ENCODE results near the gene DNAJC4. TPM values are rescaled to one million over a fixed set of nuclear protein-coding genes. Genes with fewer than 3 reads are reported as not detected.

Gene DNAJC4
- total RNA-seq, 4 donors from 2014 or later: 10.9 to 48.6 (median 21.9) TPM

- H3K4me3 ChIP-seq (replicated peaks in 1 of 3): no peak overlapping the region
- peak overlapping the region in 2 of 3 donors; percentile 72 to 90 for H3K27ac ChIP-seq
- 90 to 93% methylated on average over 9 to 11 of the region's 12 CpGs for WGBS, 2 donors
- H3K27me3 ChIP-seq: no peaks in the 10 kb centered on the region
- TF ChIP-seq POLR2A (IDR thresholded peaks at IDR 0.05): no peak
- no peak for TF ChIP-seq CTCF (IDR thresholded peaks at IDR 0.05)
- H3K36me3 ChIP-seq: no peaks in the 10 kb centered on the region
- no peak for DNase-seq
- H3K4me1 ChIP-seq: peaks cover 47 to 65% of the 10 kb centered on the region in 2 donors
- intact Hi-C loops (cut with DNase I): no loop called here
- H3K9me3 ChIP-seq: no peaks in the 10 kb centered on the region
These were observed 1.1 kb upstream of the DNAJC4 start for GRCh38 chr11:64229090-64229743.

- intact Hi-C loops (cut with DNase I): no loop called here
- no peaks in the 10 kb centered on the region for H3K27me3 ChIP-seq
- no peaks in the 10 kb centered on the region for H3K9me3 ChIP-seq
- TF ChIP-seq CTCF (IDR thresholded peaks at IDR 0.05) (no peak), POLR2A (IDR thresholded peaks at IDR 0.05) (no peak)
- H3K4me3 ChIP-seq (replicated peaks in 1 of 3): peak overlapping the region in 1 of 3 donors; percentile 54
- no peak for DNase-seq
- H3K27ac ChIP-seq: peak overlapping the region; percentile 72 to 90 (median 79)
- H3K36me3 ChIP-seq: no peaks in the 10 kb centered on the region
- 26 to 40% methylated on average over 12 of the region's 13 CpGs for WGBS, 2 donors
- peaks cover 47 to 65% of the 10 kb centered on the region in 2 donors for H3K4me1 ChIP-seq
These were observed 591 bp upstream of the DNAJC4 start for GRCh38 chr11:64229744-64230170.

GRCh38 chr11:64230985-64231365 lies 627 bp downstream of the DNAJC4 start:
- no peaks in the 10 kb centered on the region for H3K27me3 ChIP-seq
- intact Hi-C loops (cut with DNase I): no loop called here
- 1 to 8% methylated on average over 8 of the region's 8 CpGs for WGBS, 2 donors
- H3K4me1 ChIP-seq: peaks cover 46 to 69% of the 10 kb centered on the region in 2 donors
- peak overlapping the region; percentile 54 to 83 (median 74) for H3K4me3 ChIP-seq (replicated peaks in 1 of 3)
- H3K27ac ChIP-seq: peak overlapping the region; percentile 72 to 90 (median 79)
- no peak for DNase-seq
- TF ChIP-seq CTCF (IDR thresholded peaks at IDR 0.05): no peak
- TF ChIP-seq POLR2A (IDR thresholded peaks at IDR 0.05): no peak
- no peaks in the 10 kb centered on the region for H3K36me3 ChIP-seq
- no peaks in the 10 kb centered on the region for H3K9me3 ChIP-seq

- H3K4me1 ChIP-seq: peaks cover 44 to 70% of the 10 kb centered on the region in 2 donors
- no peak for DNase-seq
- H3K27me3 ChIP-seq: no peaks in the 10 kb centered on the region
- H3K9me3 ChIP-seq: no peaks in the 10 kb centered on the region
- WGBS, 2 donors: 82 to 87% methylated on average over 6 to 7 of the region's 7 CpGs
- H3K4me3 ChIP-seq (replicated peaks in 1 of 3): peak overlapping the region in 1 of 3 donors; percentile 54
- intact Hi-C loops (cut with DNase I): no loop called here
- H3K27ac ChIP-seq: peak overlapping the region in 1 of 3 donors; percentile 17
- TF ChIP-seq CTCF (IDR thresholded peaks at IDR 0.05) (no peak), POLR2A (IDR thresholded peaks at IDR 0.05) (no peak)
- no peaks in the 10 kb centered on the region for H3K36me3 ChIP-seq
These were observed 1.2 kb downstream of the DNAJC4 start for GRCh38 chr11:64231546-64231945.

GRCh38 chr11:64232182-64232966 lies 2.0 kb downstream of the DNAJC4 start:
- H3K4me1 ChIP-seq: peaks cover 36 to 62% of the 10 kb centered on the region in 2 donors
- peak overlapping the region in 1 of 3 donors; percentile 17 for H3K27ac ChIP-seq
- intact Hi-C loops (cut with DNase I): no loop called here

More at GRCh38 chr11:64232182-64232966, 2.0 kb downstream of the DNAJC4 start:
- TF ChIP-seq CTCF (IDR thresholded peaks at IDR 0.05) (no peak), POLR2A (IDR thresholded peaks at IDR 0.05) (no peak)
- H3K36me3 ChIP-seq: peaks cover under 1 to 1% of the 10 kb centered on the region in 2 donors
- no peak overlapping the region for H3K4me3 ChIP-seq (replicated peaks in 1 of 3)
- H3K9me3 ChIP-seq: no peaks in the 10 kb centered on the region
- 69 to 76% methylated on average over 15 of the region's 15 CpGs for WGBS, 2 donors
- no peaks in the 10 kb centered on the region for H3K27me3 ChIP-seq
- peak in 1 of 2 donors; percentile 34 for DNase-seq

Data from thyroid gland (tissue), 4 donors.